Measurements from ENCODE around the gene CUX1.
A peak's percentile ranks its signal among the peaks of the same experiment; 100 is the strongest.

The CUX1 gene

DNA sequence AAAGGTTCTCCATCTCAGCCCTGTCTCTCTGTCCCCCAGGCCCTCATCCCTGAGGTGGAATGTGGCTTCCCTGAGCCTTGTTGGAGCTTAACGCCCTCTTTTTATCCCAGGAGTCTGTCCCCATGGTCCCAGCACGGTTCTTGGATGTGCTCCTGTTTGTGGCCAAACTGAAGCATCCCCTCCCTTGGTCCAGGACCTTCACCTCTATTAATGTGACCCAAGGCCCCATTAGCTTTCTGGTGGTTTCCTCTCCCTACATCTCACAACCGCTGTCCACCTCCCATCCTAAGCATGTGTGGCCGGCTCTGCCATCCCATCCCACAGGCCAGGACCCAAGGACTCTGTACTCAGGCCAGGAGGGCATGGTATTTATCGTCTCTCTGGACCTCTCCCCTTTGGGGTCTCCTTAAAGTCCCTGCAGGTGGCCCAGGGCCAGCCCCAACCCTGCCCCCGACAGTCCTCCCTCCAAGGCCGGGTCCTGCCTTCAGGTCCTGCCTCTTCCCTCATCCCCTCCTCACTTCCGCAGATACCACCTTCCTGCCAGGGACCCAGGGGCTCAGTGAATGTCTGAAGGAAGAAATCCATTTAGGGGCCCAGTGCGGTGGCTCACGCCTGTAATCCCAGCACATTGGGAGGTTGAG lies 453.9 kb downstream of the CUX1 start:
- H3K36me3 Mint-ChIP-seq (ENCODE audit: low read depth) = no peaks in the 10 kb centered on the region
- ATAC-seq = no peak
- H3K9me3 Mint-ChIP-seq = no peaks in the 10 kb centered on the region
- H3K27ac Mint-ChIP-seq = no peak overlapping the region
- H3K4me3 Mint-ChIP-seq = no peak overlapping the region
- no peak for DNase-seq
- no peaks in the 10 kb centered on the region for H3K4me1 Mint-ChIP-seq
- no peaks in the 10 kb centered on the region for H3K27me3 Mint-ChIP-seq

DNA sequence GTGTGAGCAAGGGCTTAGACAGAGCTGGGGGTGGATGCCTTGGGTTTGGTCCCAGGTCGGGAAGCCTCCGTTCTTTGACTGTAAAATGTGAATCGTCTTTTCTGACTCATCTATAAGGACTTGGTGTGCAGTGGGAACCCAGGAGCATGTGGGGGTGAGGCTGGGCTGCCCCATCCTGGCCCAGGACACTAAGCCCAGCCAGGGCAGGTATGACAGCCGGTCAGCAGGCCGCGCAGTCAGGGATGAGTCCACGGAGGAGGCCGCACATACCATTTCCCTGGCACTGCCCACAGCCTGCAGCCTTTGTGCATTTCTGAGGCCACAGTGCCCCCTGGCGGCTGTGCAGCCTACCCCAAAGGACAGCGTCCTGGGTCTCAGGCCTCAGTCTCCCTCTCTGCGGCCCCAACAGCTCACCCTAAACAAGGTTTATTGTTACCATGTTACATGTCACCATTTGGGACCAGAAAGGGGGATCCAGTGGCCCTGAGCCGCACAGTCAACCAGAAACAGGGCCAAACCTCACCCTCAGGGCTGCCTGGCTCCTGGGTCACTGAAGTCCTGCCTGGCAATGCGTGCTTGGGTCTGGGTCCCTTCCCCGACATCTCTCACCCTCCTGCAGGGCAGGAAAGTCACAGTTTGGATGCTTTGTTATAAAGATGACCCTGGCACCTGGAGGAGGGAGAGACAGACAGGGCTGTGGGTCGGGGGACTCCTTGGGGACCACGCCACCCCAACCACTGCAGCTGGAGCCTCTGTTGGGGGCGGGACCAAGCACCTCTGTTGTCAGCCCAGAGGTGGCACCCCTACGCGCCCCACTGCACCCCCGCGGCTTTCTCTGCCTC lies 454.9 kb downstream of the CUX1 start:
- Mint-ChIP-seq H3K27ac (no peak overlapping the region), H3K4me1 (no peaks in the 10 kb centered on the region), H3K4me3 (no peak overlapping the region), H3K27me3 (no peaks in the 10 kb centered on the region), H3K9me3 (no peaks in the 10 kb centered on the region), H3K36me3 (ENCODE audit: low read depth) (no peaks in the 10 kb centered on the region)
- DNase-seq (peak; percentile 84), ATAC-seq (peak; percentile 76)

DNA sequence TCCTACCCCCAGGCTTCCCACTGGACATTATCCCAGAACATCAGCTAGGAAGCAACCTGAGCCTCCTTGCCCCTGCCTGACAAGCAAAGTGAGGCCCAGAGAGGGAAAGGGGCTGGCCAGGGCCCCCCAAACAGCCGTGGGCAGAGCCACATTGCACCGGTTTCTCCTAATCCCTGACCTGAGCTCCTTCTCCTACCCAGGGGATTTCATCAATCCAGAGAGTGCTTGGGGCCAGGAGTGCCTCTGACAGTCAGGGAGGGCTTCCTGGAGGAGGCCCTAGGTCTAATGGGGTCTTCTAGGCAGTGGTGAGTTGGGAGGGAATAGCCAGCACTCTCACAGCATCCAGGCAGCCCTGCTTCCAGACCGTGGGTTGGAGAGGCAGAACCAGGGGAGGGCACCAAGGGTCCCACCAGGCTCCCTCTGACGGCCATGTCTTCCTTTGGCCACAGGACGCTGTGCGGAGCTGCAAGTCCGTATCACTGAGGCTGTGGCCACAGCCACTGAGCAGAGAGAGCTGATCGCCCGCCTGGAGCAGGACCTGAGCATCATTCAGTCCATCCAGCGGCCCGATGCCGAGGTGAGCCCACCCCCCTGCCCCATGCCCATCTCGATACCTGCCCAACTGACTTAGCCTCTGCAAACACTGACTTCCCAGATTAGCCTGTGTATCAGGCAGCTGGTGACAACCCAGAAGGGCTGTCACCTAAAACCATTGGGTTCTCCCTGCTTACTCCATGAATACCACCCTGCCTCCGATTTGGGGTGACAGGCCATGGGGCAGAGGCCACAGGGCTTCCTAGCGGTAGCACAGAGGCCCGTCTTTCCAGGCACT lies 455.7 kb downstream of the CUX1 start:
- Mint-ChIP-seq H3K9me3 (no peaks in the 10 kb centered on the region), H3K27me3 (no peaks in the 10 kb centered on the region), H3K36me3 (ENCODE audit: low read depth) (no peaks in the 10 kb centered on the region), H3K4me3 (no peak overlapping the region), H3K27ac (no peak overlapping the region), H3K4me1 (no peaks in the 10 kb centered on the region)
- DNase-seq (no peak), ATAC-seq (no peak)

DNA sequence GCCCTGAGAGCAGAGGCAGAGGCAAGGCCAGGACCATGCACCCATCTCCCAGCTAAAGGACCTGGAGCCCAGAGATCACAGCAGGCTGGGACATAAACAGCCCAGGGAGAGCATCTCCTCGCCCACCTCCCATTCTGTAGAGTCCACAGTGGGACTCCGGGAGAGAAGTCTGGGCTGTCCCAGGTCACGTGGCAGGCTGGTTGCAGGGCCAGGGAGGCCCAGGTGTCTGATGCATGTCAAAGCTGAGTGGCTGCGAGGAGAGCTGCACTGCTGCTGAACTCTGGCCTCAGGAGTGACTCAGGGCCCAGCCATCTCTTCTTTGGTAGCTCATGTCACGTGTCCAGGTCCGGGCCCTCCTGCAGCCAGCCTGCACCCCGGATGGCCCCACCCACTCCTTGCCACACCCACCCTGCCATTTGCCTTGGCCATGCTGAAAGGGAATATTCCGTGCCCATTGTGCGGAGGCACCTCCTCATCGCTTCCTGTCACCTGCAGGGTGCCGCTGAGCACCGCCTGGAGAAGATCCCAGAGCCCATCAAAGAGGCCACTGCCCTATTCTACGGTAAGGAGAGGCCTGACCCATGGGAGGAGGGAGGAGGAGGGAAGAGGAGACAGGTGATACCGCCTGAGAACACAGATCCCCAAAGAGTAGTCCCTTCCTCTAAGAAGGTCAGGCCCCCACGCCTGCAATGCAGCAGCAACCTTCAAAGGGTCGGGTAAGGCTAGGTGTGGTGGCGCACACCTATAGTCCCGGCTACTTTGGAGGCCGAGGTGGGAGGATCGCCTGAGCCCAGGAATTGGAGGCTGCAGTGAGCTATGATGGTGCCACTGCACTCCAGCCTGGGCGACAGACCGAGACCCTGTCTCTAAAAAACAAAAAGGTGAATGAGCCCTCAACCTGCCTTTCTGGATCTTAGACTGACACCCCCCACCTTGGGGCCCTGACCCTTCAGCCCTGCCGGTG lies 456.6 kb downstream of the CUX1 start:
- Mint-ChIP-seq H3K4me1 (no peaks in the 10 kb centered on the region), H3K9me3 (no peaks in the 10 kb centered on the region), H3K27ac (no peak overlapping the region), H3K27me3 (no peaks in the 10 kb centered on the region), H3K4me3 (no peak overlapping the region), H3K36me3 (ENCODE audit: low read depth) (no peaks in the 10 kb centered on the region)
- ATAC-seq = no peak
- DNase-seq = no peak

DNA sequence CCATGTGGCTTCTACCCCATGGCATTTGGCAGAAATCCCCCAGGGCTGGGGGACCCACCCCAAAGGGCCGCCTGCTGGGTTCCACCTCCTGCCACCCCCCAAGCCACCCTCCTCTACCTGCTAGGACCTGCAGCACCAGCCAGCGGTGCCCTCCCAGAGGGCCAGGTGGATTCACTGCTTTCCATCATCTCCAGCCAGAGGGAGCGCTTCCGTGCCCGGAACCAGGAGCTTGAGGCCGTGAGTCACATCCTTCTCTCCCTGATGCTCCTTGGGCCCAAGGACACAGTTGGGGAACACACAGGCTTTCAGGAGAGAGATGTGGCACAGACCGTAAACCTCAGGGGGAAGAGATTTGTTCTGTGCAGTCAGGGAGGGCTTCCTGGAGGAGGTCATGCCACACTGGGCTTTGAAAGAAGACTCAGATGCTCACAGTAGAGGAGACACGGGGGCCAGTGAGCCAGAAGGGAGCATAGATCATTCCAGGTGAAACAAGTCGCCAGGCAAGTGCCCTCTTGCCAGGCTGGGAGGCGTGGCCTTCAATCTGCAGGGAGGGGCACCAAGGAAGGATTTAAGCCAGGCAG lies 457.8 kb downstream of the CUX1 start:
- H3K27me3 Mint-ChIP-seq = no peaks in the 10 kb centered on the region
- no peaks in the 10 kb centered on the region for H3K9me3 Mint-ChIP-seq
- peaks cover 2% of the 10 kb centered on the region for H3K4me1 Mint-ChIP-seq
- no peak overlapping the region for H3K4me3 Mint-ChIP-seq
- no peaks in the 10 kb centered on the region for H3K36me3 Mint-ChIP-seq (ENCODE audit: low read depth)
- ATAC-seq (no peak), DNase-seq (no peak)
- H3K27ac Mint-ChIP-seq = no peak overlapping the region

DNA sequence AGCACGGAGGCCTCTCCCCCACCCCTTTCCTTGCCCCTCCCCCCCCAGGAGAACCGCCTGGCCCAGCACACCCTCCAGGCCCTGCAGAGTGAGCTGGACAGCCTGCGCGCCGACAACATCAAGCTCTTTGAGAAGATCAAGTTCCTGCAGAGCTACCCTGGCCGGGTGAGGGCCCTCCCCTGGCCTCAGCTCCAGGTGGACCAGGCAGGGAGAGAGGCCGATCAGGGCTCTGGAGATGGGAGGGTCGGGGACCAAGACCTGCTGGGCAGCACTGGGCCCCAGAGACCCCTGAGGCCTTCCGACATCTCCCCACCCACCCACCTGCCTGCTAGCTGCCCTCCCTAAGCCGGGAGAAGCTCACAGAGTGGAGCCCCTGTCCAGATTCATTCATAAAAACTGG lies 460.5 kb downstream of the CUX1 start:
- Mint-ChIP-seq H3K9me3 (no peaks in the 10 kb centered on the region), H3K27me3 (no peaks in the 10 kb centered on the region), H3K36me3 (ENCODE audit: low read depth) (no peaks in the 10 kb centered on the region), H3K27ac (no peak overlapping the region), H3K4me3 (no peak overlapping the region), H3K4me1 (peaks cover 2% of the 10 kb centered on the region)
- DNase-seq = no peak
- ATAC-seq = no peak

DNA sequence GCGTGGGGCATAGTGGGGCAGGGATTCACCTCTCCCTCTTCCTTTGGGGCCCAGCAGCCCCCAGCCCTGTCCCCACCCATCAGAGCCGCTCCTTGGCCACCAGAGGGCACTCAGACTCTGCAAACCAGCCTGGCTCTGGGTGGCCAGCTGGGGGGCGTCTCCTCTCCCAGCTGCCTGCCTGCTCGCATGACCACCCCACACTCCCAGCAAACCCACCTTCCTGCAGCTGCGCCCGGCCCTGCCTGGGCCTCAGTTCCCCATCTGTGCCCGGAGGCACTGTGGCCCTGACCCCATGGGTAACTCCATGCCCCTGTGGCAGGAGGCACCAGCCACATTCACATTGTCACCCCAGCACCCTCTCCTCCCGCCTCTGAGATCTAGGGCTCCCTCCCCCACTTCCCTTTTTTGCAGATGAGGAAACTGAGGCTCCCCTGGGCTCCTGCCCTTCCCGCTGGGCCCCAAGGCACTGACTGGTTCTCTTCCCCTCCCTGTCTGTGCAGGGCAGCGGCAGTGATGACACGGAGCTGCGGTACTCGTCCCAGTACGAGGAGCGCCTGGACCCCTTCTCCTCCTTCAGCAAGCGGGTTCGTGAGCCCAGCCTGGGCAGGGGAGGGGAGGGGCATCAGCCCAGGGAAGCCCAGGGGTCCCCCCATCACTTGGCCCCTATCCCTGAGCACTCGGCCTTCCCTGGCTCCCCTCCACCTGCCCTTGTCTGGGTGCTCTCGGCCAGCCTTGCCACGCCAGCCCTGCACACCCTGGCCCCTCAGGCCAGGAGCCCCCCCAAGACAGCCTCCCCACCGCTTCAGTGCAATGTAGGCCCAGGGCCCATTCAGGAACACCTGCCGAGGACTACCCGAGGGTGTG lies 462.3 kb downstream of the CUX1 start:
- DNase-seq (peak; percentile 69), ATAC-seq (peak; percentile 87)
- no peaks in the 10 kb centered on the region for H3K27me3 Mint-ChIP-seq
- H3K36me3 Mint-ChIP-seq (ENCODE audit: low read depth) = no peaks in the 10 kb centered on the region
- peaks cover 11% of the 10 kb centered on the region for H3K4me1 Mint-ChIP-seq
- no peak overlapping the region for H3K4me3 Mint-ChIP-seq
- H3K9me3 Mint-ChIP-seq = no peaks in the 10 kb centered on the region
- no peak overlapping the region for H3K27ac Mint-ChIP-seq

DNA sequence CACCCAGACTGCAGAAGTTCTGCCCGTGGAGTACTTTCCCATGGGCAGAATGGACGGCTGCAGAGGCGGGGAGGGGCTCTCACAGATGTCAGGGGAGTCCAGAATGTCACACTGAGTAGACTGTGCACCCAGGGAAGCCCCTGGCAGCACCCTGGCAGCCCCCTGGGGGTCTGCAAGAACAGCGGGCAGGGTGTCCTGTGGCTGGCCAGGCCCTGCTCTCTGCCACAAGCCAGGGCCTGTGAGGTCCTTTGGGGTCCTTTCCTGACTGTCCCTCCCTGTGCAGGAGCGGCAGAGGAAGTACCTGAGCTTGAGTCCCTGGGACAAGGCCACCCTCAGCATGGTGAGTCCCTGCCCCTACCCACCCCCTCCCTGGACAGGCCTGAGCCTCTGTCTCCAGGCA lies 463.1 kb downstream of the CUX1 start:
- H3K4me3 Mint-ChIP-seq = no peak overlapping the region
- peaks cover 17% of the 10 kb centered on the region for H3K4me1 Mint-ChIP-seq
- DNase-seq (no peak), ATAC-seq (no peak)
- H3K27ac Mint-ChIP-seq = no peak overlapping the region
- H3K36me3 Mint-ChIP-seq (ENCODE audit: low read depth) = no peaks in the 10 kb centered on the region
- no peaks in the 10 kb centered on the region for H3K9me3 Mint-ChIP-seq
- peaks cover 4% of the 10 kb centered on the region for H3K27me3 Mint-ChIP-seq

DNA sequence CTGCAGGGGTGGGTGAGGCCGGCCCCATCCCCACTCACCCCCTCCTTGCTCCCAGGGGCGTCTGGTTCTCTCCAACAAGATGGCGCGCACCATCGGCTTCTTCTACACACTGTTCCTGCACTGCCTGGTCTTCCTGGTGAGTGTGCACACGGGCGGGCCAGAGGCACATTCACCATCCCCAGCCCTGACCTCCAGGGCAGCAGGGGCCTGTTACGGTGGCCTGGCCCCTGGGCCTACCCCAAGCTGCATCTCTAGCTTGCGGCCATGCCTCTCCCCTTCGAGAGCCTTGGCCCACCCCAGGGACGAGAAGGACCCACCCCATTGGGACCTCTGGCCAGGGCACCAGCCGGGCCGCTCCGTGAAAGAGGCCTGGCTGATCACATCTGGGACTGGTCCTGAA lies 464.4 kb downstream of the CUX1 start:
- Mint-ChIP-seq H3K27me3 (peaks cover 5% of the 10 kb centered on the region), H3K27ac (no peak overlapping the region), H3K36me3 (ENCODE audit: low read depth) (no peaks in the 10 kb centered on the region), H3K9me3 (no peaks in the 10 kb centered on the region), H3K4me3 (no peak overlapping the region), H3K4me1 (peaks cover 17% of the 10 kb centered on the region)
- ATAC-seq (no peak), DNase-seq (no peak)

DNA sequence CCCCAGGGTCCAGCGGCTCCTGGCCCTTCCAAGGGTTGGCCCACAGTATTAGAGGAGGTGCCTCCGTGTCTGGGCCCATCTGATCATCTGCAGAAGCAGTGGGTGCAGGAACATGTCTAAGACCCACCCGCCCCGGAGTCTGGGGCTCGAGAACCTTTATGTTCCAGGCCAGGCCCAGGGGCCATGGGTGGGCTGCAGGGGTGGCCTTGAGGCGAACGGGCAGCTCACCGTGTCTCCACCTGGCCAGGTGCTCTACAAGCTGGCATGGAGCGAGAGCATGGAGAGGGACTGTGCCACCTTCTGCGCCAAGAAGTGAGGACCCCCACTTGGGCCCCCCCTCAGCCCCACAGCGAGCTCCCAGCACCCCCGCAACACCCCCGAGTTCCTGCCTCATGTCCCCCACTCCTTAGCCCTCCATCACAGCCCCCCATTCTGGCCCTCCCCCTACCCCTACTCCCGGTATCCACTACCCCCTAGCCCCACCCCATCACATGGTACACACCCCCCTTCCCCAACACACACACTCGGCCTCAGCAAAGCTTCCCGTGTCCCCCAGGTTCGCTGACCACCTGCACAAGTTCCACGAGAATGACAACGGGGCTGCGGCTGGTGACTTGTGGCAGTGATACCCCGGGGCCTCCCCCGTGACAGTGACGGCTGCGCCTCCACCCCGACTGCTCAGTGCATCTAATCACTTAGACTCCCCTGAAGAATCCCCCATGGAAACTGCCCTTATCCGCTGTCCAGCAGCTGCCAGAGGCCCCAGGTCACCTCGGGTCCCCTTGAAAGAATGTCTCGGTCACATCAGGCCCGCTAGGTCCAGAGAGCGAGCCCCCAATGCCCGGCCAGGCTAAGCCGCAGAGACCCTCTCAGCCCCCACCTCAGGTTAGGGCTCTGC lies 465.3 kb downstream of the CUX1 start:
- no peak overlapping the region for H3K4me3 Mint-ChIP-seq
- H3K36me3 Mint-ChIP-seq (ENCODE audit: low read depth) = no peaks in the 10 kb centered on the region
- DNase-seq = no peak
- H3K4me1 Mint-ChIP-seq = peaks cover 17% of the 10 kb centered on the region
- peaks cover 5% of the 10 kb centered on the region for H3K27me3 Mint-ChIP-seq
- H3K9me3 Mint-ChIP-seq = no peaks in the 10 kb centered on the region
- no peak for ATAC-seq
- no peak overlapping the region for H3K27ac Mint-ChIP-seq

DNA sequence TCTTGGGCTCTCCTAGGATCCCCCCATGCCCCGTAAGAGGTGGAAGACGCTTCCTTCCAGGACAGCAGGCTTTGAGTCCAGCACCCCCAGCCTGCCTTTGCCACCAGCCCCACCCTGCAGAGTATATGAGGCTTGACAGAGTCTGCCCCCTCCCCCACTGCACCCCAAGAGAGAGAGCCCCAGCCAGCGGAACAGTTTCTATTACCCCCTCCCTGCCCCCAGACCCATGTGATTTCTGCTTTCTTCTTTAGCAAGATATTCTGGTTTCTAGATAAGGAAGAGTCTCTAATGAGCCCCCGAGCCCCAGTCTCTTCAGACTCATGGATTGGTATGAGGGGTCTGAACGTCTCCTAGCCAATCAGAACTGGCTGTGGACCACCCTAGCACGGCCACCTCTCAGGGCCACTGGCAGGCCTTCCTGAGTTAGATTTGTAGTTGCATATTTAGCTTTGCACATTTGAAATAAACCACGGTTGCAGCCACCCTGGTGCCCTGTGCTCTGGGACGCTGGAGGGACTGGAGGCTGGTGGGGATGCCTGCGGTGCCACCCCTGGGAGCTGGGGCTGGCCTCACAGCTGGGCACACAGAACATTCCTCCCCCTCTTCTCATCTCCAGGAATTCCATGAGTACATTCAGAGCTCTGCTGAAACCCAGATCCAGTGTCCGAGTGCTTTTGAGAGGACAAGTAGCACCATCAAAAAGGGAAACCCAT lies 466.2 kb downstream of the CUX1 start:
- no peaks in the 10 kb centered on the region for H3K36me3 Mint-ChIP-seq (ENCODE audit: low read depth)
- H3K4me1 Mint-ChIP-seq = peaks cover 23% of the 10 kb centered on the region
- H3K27me3 Mint-ChIP-seq = peaks cover 5% of the 10 kb centered on the region
- ATAC-seq (no peak), DNase-seq (no peak)
- H3K9me3 Mint-ChIP-seq = no peaks in the 10 kb centered on the region
- H3K27ac Mint-ChIP-seq = no peak overlapping the region
- H3K4me3 Mint-ChIP-seq = no peak overlapping the region

DNA sequence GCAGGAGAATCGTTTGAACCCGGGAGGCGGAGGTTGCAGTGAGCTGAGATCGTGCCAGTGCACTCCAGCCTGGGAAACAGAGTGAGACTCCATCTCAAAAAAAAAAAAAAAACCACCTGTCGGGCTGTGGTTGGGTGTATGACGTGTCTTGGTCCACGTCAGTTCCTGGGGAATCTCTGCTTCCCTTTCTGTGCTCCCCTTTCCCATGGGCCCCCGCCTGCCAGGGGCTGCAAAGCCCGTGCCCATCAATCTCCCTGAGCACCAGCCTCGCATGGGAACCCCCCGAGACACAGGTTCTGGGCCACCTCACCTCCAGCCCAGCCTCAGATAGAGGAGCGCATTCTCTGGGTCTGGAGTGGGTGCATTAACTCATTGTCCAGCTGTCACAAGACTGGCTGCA lies 467.0 kb downstream of the CUX1 start:
- peak overlapping the region; percentile 4 for H3K4me3 Mint-ChIP-seq

More for the DNA sequence above, 467.0 kb downstream of the CUX1 start:
- ATAC-seq = no peak
- no peaks in the 10 kb centered on the region for H3K9me3 Mint-ChIP-seq
- no peaks in the 10 kb centered on the region for H3K36me3 Mint-ChIP-seq (ENCODE audit: low read depth)
- H3K27me3 Mint-ChIP-seq = peaks cover 5% of the 10 kb centered on the region
- peak; percentile 30 for DNase-seq
- no peak overlapping the region for H3K27ac Mint-ChIP-seq
- peaks cover 29% of the 10 kb centered on the region for H3K4me1 Mint-ChIP-seq

Measured in activated naive CD8-positive, alpha-beta T cell treated with anti-CD3 and anti-CD28 coated beads, Interleukin-2, amount 50 U/mL, for 24 hours (primary cell).